Caco-2 (cell line): ENCODE data around the gene GDI2. TPM values are rescaled to one million over a fixed set of nuclear protein-coding genes. Genes with fewer than 3 reads are reported as not detected.

Experiments used
- BruUV-seq: library from RNA; stranded (reverse); fragments of 400-500 nt; replicated peaks from 2 replicates; lab custom pipeline; 2021; lab: Mats Ljungman, UMichigan
- CTCF ChIA-PET: fragments of 300-600 bp; sonication (Branson Sonifier 250); formaldehyde crosslinking; loops from one replicate; lab custom pipeline; 2022; ENCODE audit warnings: antibody characterized with exemption; lab: Charles Lee
- POLR2A ChIA-PET: fragments of 300-600 bp; sonication (Branson Sonifier 250); formaldehyde crosslinking; loops from one replicate; lab custom pipeline; 2022; ENCODE audit warnings: antibody characterized with exemption; lab: Charles Lee
- DNase-seq, 2 experiments: peaks; one replicate each; pipeline versions ENCODE4 v3.0.0 to v3.0.0-alpha.2; 2020 to 2022
- H3K27me3 ChIP-seq: replicated peaks from 2 replicates; pipeline ENCODE4 v1.6.0; 2011; ENCODE audit warnings: low read length; ENCODE audit not compliant: control insufficient read depth, insufficient read depth
- H3K36me3 ChIP-seq: 2 replicates; pipeline ENCODE4 v1.5.1; 2011; ENCODE audit warnings: low read length; ENCODE audit not compliant: control insufficient read depth, insufficient read depth
- H3K4me1 ChIP-seq: fragments of 250-450 bp; sonication (Bioruptor Pico); 2 replicates; pipeline ENCODE4 v1.5.1; 2020; ENCODE audit warnings: mild to moderate bottlenecking
- H3K4me3 ChIP-seq: 2 replicates; pipeline ENCODE4 v1.5.1; 2011; ENCODE audit warnings: low read depth, mild to moderate bottlenecking, control low read depth, low read length
- H3K9me3 ChIP-seq: fragments of 250-450 bp; sonication (Bioruptor Pico); 2 replicates; pipeline ENCODE4 v1.5.1; 2020; ENCODE audit warnings: mild to moderate bottlenecking, moderate library complexity
- H3K27ac Mint-ChIP-seq: one replicate; pipeline ENCODE4 v1.8.0; 2022; ENCODE audit warnings: mixed read lengths; ENCODE audit not compliant: unreplicated experiment
- H3K27me3 Mint-ChIP-seq: one replicate; pipeline ENCODE4 v1.8.0; 2022; ENCODE audit warnings: mixed read lengths; ENCODE audit not compliant: insufficient read depth, unreplicated experiment
- H3K36me3 Mint-ChIP-seq: one replicate; pipeline ENCODE4 v1.8.0; 2022; ENCODE audit warnings: mild to moderate bottlenecking, mixed read lengths; ENCODE audit not compliant: insufficient read depth, unreplicated experiment
- H3K4me1 Mint-ChIP-seq: one replicate; pipeline ENCODE4 v1.8.0; 2022; ENCODE audit warnings: low read depth, mixed read lengths; ENCODE audit not compliant: unreplicated experiment
- H3K4me3 Mint-ChIP-seq: one replicate; pipeline ENCODE4 v1.8.0; 2022; ENCODE audit warnings: mild to moderate bottlenecking, moderate library complexity, mixed read lengths; ENCODE audit not compliant: unreplicated experiment
- H3K9me3 Mint-ChIP-seq: one replicate; pipeline ENCODE4 v1.8.0; 2022; ENCODE audit warnings: mixed read lengths; ENCODE audit not compliant: unreplicated experiment
- intact Hi-C: fragments of 100-400 bp; cut with micrococcal nuclease; formaldehyde crosslinking; loops from one replicate; pipeline ENCODE4 v1.10.0; 2022; ENCODE audit not compliant: unreplicated experiment
- total RNA-seq: library from RNA; stranded (reverse); gene quantifications from 2 replicates; pipeline ENCODE4 v1.2.3, GENCODE V29; 2022
- TF ChIP-seq, protein P1 (sequence below), 2 experiments: fragments of 200-600 bp in 1 of 2; IDR thresholded peaks; 1 replicate in 1 of 2; 2 replicates in 1 of 2; pipeline versions ENCODE4 v1.5.1 to v1.8.0; 2011 to 2022; ENCODE audit warnings: antibody characterized with exemption in 1 of 2, control low read depth in 1 of 2, inconsistent platforms in 1 of 2, low read depth in 1 of 2, low read length in 1 of 2, mild to moderate bottlenecking in 1 of 2, moderate library complexity in 1 of 2; ENCODE audit not compliant: insufficient read depth in 1 of 2, severe bottlenecking in 1 of 2, unreplicated experiment in 1 of 2

Gene GDI2
- total RNA-seq, 1 experiment from 2014 or later, result 446 TPM

DNA sequence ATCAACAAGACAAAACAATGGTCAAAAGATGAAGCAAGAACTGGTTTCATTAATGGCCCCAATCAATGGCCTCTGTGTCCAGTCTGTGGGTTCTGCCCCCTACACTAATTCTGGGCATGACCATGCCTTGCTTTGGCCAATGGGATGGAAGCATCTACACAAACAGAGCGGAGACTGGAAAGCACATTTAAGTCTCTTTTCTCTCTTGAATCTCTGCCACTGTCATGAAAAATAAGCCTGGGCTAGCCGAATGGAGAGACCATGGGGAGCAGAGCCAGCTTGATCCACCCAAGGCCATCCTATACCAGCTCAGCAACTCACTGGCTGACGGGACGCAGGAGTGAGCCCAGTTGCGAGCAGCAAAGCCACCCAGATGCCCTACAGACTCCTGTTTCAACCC, 45.6 kb upstream of the GDI2 start:
- no TSS peak for BruUV-seq
- POLR2A ChIA-PET, result interaction anchor here (0.7 kb wide), 1 partner anchor 100 kb away, joined by 3 read pairs; no protein-coding TSS in a partner anchor

DNA sequence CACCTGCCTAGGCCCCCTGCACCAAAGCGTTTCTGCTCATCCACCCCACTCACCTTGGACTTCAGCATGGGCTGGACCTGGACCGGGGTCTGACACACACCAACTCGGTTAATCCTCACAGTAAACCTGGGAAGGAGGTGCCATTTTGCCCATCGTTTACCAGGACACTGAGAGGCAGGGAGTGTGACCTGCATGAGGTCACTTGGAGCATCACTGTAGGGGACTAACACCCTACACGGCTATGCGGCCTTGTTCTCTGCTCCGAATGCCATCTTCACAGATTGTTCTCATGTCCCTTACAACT, 43.4 kb upstream of the GDI2 start:
- H3K4me3 ChIP-seq, result no peak overlapping the region
- CTCF ChIA-PET, result no interaction called here
- TF ChIP-seq, protein P1, sequence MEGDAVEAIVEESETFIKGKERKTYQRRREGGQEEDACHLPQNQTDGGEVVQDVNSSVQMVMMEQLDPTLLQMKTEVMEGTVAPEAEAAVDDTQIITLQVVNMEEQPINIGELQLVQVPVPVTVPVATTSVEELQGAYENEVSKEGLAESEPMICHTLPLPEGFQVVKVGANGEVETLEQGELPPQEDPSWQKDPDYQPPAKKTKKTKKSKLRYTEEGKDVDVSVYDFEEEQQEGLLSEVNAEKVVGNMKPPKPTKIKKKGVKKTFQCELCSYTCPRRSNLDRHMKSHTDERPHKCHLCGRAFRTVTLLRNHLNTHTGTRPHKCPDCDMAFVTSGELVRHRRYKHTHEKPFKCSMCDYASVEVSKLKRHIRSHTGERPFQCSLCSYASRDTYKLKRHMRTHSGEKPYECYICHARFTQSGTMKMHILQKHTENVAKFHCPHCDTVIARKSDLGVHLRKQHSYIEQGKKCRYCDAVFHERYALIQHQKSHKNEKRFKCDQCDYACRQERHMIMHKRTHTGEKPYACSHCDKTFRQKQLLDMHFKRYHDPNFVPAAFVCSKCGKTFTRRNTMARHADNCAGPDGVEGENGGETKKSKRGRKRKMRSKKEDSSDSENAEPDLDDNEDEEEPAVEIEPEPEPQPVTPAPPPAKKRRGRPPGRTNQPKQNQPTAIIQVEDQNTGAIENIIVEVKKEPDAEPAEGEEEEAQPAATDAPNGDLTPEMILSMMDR (IDR thresholded peaks at IDR 0.05; ENCODE audit: insufficient read depth in 1 of 2, low read depth in 1 of 2, low read length in 1 of 2, severe bottlenecking in 1 of 2, unreplicated experiment in 1 of 2), result no peak
- H3K9me3 ChIP-seq, result no peaks in the 10 kb centered on the region
- H3K4me1 Mint-ChIP-seq, result no peaks in the 10 kb centered on the region
- H3K36me3 Mint-ChIP-seq, result no peaks in the 10 kb centered on the region
- H3K4me3 Mint-ChIP-seq, result no peak overlapping the region
- POLR2A ChIA-PET, result no interaction called here
- no peak for DNase-seq
- no peaks in the 10 kb centered on the region for H3K27me3 ChIP-seq
- H3K36me3 ChIP-seq, result no peaks in the 10 kb centered on the region
- H3K27me3 Mint-ChIP-seq, result no peaks in the 10 kb centered on the region
- BruUV-seq, result no TSS peak
- H3K4me1 ChIP-seq, result peaks cover 5% of the 10 kb centered on the region; the same call in 1 of the 2 replicates
- intact Hi-C loops, result no loop called here
- H3K9me3 Mint-ChIP-seq, result no peaks in the 10 kb centered on the region
- H3K27ac Mint-ChIP-seq, result no peak overlapping the region

More for the DNA sequence above, 45.6 kb upstream of the GDI2 start:
- no peak for DNase-seq
- H3K36me3 Mint-ChIP-seq, result no peaks in the 10 kb centered on the region
- Histone ChIP-seq H3K27me3 (no peaks in the 10 kb centered on the region), H3K4me3 (no peak overlapping the region), H3K4me1 (peaks cover 5% of the 10 kb centered on the region; the same call in 1 of the 2 replicates), H3K9me3 (no peaks in the 10 kb centered on the region), H3K36me3 (no peaks in the 10 kb centered on the region)
- no peak overlapping the region for H3K4me3 Mint-ChIP-seq
- H3K27ac Mint-ChIP-seq, result no peak overlapping the region
- H3K4me1 Mint-ChIP-seq, result no peaks in the 10 kb centered on the region
- no peaks in the 10 kb centered on the region for H3K27me3 Mint-ChIP-seq
- no peaks in the 10 kb centered on the region for H3K9me3 Mint-ChIP-seq
- intact Hi-C loops, result no loop called here
- TF ChIP-seq, protein P1 (IDR thresholded peaks at IDR 0.05; ENCODE audit: insufficient read depth in 1 of 2, low read depth in 1 of 2, low read length in 1 of 2, severe bottlenecking in 1 of 2, unreplicated experiment in 1 of 2), result no peak
- CTCF ChIA-PET, result no interaction called here

DNA sequence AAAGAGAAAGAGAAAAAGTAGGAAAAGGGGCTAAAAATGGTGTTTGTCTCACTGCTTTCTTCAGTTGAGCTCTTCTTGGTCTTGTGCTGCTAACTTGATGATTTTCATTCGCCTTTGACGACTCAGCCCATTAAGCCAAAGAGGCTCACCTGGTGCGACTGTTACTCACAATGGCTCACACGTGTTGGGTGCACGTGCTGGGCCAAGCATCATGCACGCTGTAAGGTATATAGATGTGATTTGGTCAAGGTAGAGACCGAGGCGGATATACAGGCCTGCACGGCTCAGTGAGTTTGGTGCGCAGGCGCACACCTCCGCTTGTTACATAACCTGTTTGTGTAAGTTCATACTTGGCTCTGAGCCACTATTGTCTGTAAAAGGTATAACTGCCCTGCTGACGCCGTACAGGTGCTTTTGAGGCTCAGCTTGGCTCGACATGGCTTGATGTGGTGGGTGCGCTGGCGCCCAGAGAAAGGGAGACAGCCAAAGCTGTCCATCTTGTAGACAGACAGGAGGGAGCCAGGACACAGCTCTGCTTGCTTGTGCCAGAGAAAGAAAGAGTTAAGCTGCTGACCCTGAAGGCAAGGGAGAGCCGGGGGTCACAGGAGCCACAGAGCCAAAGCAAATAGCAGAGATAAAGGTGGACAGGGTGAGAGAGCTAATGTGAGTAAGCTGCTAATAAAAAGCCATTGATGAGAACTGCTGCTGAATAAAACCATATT, 42.9 kb upstream of the GDI2 start:
- ChIA-PET POLR2A (no interaction called here), CTCF (no interaction called here)
- Mint-ChIP-seq H3K4me3 (no peak overlapping the region), H3K27me3 (no peaks in the 10 kb centered on the region), H3K27ac (no peak overlapping the region), H3K36me3 (no peaks in the 10 kb centered on the region), H3K4me1 (no peaks in the 10 kb centered on the region), H3K9me3 (no peaks in the 10 kb centered on the region)
- intact Hi-C loops, result no loop called here
- Histone ChIP-seq H3K36me3 (no peaks in the 10 kb centered on the region), H3K9me3 (no peaks in the 10 kb centered on the region), H3K4me3 (no peak overlapping the region), H3K27me3 (no peaks in the 10 kb centered on the region), H3K4me1 (peaks cover 2% of the 10 kb centered on the region; the same call in 1 of the 2 replicates)
- no TSS peak for BruUV-seq
- TF ChIP-seq, protein P1 (IDR thresholded peaks at IDR 0.05; ENCODE audit: insufficient read depth in 1 of 2, low read depth in 1 of 2, low read length in 1 of 2, severe bottlenecking in 1 of 2, unreplicated experiment in 1 of 2), result no peak
- DNase-seq, result no peak
